22Rv1 (cell line): Measurements from ENCODE around the gene LTC4S.

Source experiments
- CTCF ChIP-seq: fragments of 450-650 bp; IDR thresholded peaks from 2 replicates; pipeline ENCODE4 v1.5.1; 2017; ENCODE audit warnings: mild to moderate bottlenecking
- ZFX ChIP-seq: fragments of 450-650 bp; IDR thresholded peaks from 2 replicates; pipeline ENCODE4 v1.6.1; 2017; ENCODE audit warnings: antibody characterized with exemption, borderline replicate concordance

- TF ChIP-seq ZFX, result no peak
- TF ChIP-seq CTCF, result no peak
Measured at GRCh38 chr5:179800696-179801201, 7.0 kb downstream of the LTC4S start.
